Measurements from ENCODE around the gene AKTIP. TPM values are rescaled to one million over a fixed set of nuclear protein-coding genes. Genes with fewer than 3 reads are reported as not detected.

The AKTIP gene
- polyA plus RNA-seq, 1 donor from 2014 or later, result 68.6 TPM

GRCh38 chr16:53511403-53512280, 8.6 kb upstream of the AKTIP start:
- Histone ChIP-seq H3K27ac (ENCODE audit: low read length) (no peak overlapping the region), H3K36me3 (ENCODE audit: insufficient read depth, low read length) (no peaks in the 10 kb centered on the region), H2AFZ (ENCODE audit: low read depth, low read length) (no peak overlapping the region), H3K27me3 (ENCODE audit: insufficient read depth, low read depth, low read length) (no peaks in the 10 kb centered on the region), H3K9ac (ENCODE audit: low read length) (no peak overlapping the region), H3K9me3 (ENCODE audit: low read length) (no peaks in the 10 kb centered on the region), H3K4me3 (ENCODE audit: low read length) (no peak overlapping the region), H3K4me2 (ENCODE audit: low read length) (no peak overlapping the region), H4K20me1 (ENCODE audit: insufficient read depth) (no peaks in the 10 kb centered on the region), H3F3A (ENCODE audit: insufficient read depth, low read length, poor library complexity, severe bottlenecking) (no peaks in the 10 kb centered on the region), H3K9me2 (ENCODE audit: insufficient read depth, low read length) (no peaks in the 10 kb centered on the region), H3K79me2 (replicated peaks; ENCODE audit: insufficient read depth, low read length) (no peaks in the 10 kb centered on the region)
- no peak for TF ChIP-seq EP300 (conservative IDR thresholded peaks at IDR 0.05; ENCODE audit: poor library complexity, severe bottlenecking)
- TF ChIP-seq TAF1 (IDR thresholded peaks at IDR 0.05; ENCODE audit: low read depth), result no peak
- TF ChIP-seq CTCF (IDR thresholded peaks at IDR 0.05; ENCODE audit: poor library complexity, severe bottlenecking), result no peak
- no peak for TF ChIP-seq EZH2 (IDR thresholded peaks at IDR 0.05; ENCODE audit: borderline replicate concordance, insufficient read depth, low read length, poor library complexity, severe bottlenecking)
- TF ChIP-seq MXI1 (conservative IDR thresholded peaks at IDR 0.05; ENCODE audit: poor library complexity, severe bottlenecking), result no peak
- TF ChIP-seq SMC3 (conservative IDR thresholded peaks at IDR 0.05; ENCODE audit: poor library complexity), result no peak
- no peak for TF ChIP-seq RAD21 (conservative IDR thresholded peaks at IDR 0.05)
- no peak for TF ChIP-seq REST (IDR thresholded peaks at IDR 0.05; ENCODE audit: borderline replicate concordance)
- no peak for TF ChIP-seq POLR2AphosphoS5 (IDR thresholded peaks at IDR 0.05)

GRCh38 chr16:53511084-53511402, 8.0 kb upstream of the AKTIP start:
- Histone ChIP-seq H3K4me2 (ENCODE audit: low read length) (no peak overlapping the region), H3K9ac (ENCODE audit: low read length) (no peak overlapping the region), H3K4me3 (ENCODE audit: low read length) (no peak overlapping the region), H3K9me2 (ENCODE audit: insufficient read depth, low read length) (no peaks in the 10 kb centered on the region), H4K20me1 (ENCODE audit: insufficient read depth) (no peaks in the 10 kb centered on the region), H3K79me2 (replicated peaks; ENCODE audit: insufficient read depth, low read length) (no peaks in the 10 kb centered on the region), H3F3A (ENCODE audit: insufficient read depth, low read length, poor library complexity, severe bottlenecking) (no peaks in the 10 kb centered on the region), H3K27me3 (ENCODE audit: insufficient read depth, low read depth, low read length) (no peaks in the 10 kb centered on the region), H3K36me3 (ENCODE audit: insufficient read depth, low read length) (no peaks in the 10 kb centered on the region), H3K9me3 (ENCODE audit: low read length) (no peaks in the 10 kb centered on the region), H3K27ac (ENCODE audit: low read length) (no peak overlapping the region), H2AFZ (ENCODE audit: low read depth, low read length) (no peak overlapping the region)
- no peak for TF ChIP-seq MXI1 (conservative IDR thresholded peaks at IDR 0.05; ENCODE audit: poor library complexity, severe bottlenecking)
- TF ChIP-seq REST (IDR thresholded peaks at IDR 0.05; ENCODE audit: borderline replicate concordance), result no peak
- TF ChIP-seq EZH2 (IDR thresholded peaks at IDR 0.05; ENCODE audit: borderline replicate concordance, insufficient read depth, low read length, poor library complexity, severe bottlenecking), result no peak
- TF ChIP-seq EP300 (conservative IDR thresholded peaks at IDR 0.05; ENCODE audit: poor library complexity, severe bottlenecking), result no peak

All from neural cell (in vitro differentiated cells).